Prostate gland (tissue), 2 donors: ENCODE results near the gene USP40.

ENCODE experiments used
- CTCF ChIP-seq, 4 experiments: fragments of 200-600 bp in 2 of 4; fragments of 450-650 bp in 2 of 4; sonication (generic) in 2 of 4; IDR thresholded peaks; 1 replicate in 3 of 4; 2 replicates in 1 of 4; pipeline ENCODE4 v1.5.1; 2016 to 2019; ENCODE audit warnings: antibody characterized with exemption in 4 of 4, mild to moderate bottlenecking in 2 of 4, moderate library complexity in 2 of 4
- POLR2AphosphoS5 ChIP-seq: sonication (generic); formaldehyde crosslinking; IDR thresholded peaks from one replicate; pipeline ENCODE4 v1.6.1; 2017; ENCODE audit warnings: antibody characterized with exemption

- no peak for TF ChIP-seq CTCF (IDR thresholded peaks at IDR 0.05)
- TF ChIP-seq POLR2AphosphoS5, result no peak
Measured at GRCh38 chr2:233546101-233546500, 20.5 kb downstream of the USP40 start.
